ENCODE measurements around the gene PPARG.
"Not testable (repeated sequence)": the region's sequence is repeated elsewhere in the genome, so short reads cannot be mapped to it uniquely, and the experiment has no call there.

The PPARG gene

DNA sequence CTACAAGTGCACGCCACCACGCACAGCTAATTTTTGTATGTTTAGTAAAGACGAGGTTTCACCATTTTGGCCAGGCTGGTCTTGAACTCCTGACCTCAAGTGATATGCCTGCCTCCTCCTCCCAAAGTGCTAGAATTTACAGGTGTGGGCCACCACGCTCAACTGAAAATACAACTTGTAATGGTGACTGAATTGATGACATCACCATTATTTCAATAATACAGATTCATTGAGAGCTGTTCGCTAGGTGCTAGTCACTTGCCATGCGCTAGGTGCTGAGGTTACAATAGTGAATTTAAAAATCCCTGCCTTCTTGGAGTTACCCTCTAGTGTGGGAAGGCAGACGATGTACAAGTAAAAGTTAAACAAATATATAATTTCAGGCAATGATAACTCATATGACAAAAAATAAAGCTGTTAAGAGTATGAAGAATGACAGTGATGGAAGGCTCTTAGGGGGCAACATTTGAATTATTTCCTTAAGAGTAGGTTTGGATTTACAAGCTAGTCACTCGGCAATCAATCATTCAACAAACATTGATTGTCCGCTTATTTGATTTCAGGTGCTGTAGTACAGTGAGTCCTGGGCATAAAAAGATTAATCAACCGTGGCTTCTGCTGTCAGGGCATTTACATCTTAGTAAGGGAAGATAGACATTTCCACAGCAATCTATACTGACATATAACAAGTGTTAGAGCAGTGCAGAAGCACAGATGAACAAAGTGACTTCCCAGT is 9.1 kb upstream of the PPARG start:
- no peak for DNase-seq (ENCODE audit: low read depth)

DNA sequence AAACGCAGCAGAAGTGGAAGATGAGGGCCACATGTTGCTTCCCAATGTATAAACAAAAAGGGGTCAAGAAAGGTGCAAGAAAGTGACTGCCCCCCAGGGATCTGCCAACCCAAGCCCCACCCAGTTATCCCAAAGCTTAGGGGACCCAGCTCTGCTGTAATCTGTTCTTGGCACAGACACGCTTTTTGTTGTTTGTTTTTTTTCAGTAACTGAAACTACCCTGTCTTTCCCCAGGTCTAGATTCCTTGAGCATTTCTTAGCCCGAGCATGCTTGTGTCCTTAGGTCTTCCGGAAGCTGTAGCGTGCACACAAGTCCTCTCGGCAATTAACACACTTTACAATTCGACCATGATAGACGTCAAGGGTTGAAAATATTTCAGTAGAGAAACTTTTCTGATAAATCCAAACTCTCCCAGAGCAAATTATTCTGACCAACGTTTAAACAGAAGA is 8.5 kb upstream of the PPARG start:
- no peak for DNase-seq (ENCODE audit: low read depth)

DNA sequence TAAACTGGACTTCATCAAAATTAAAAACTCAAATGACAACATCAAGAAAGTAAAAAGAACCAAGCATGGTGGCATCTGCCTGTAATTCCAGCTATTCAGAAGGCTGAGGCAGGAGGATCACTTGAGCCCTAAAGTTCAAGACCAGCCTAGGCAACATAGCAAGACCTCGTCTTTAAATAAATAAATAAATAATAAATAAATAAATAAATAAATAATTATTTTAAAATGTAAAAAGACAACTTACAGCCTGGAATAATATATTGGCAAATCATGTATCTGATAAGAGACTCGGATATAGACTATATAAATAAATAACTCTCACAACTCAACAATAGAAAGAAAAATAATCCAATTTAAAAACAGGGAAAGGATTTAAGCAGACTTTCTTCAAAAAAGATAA is 4.3 kb upstream of the PPARG start:
- no peak for DNase-seq (ENCODE audit: low read depth)

DNA sequence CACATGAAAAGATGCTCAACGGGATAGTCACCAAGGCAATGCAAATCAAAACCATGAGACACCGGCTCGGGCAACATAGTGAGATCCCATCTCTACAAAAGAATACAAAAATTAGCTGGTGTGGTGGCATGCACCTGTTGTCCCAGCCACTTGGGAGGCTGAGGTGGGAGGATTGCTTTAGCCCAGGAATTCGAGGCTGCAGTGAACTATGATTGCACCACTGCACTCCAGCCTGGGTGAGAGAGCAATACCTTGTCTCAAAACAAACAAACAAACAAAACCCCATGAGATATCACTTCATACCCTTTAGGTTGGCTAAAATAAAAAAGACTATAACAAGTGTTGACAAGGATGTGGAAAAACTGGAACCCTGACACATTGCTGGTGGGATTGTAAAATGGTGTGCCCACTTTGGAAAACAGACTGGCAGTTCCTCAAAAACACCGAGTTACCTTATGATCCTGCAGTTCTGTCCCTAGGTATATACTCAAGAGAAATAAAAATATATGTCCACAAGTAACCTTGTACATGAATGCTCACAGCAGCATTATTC is 3.8 kb upstream of the PPARG start:
- no peak for DNase-seq (ENCODE audit: low read depth)

DNA sequence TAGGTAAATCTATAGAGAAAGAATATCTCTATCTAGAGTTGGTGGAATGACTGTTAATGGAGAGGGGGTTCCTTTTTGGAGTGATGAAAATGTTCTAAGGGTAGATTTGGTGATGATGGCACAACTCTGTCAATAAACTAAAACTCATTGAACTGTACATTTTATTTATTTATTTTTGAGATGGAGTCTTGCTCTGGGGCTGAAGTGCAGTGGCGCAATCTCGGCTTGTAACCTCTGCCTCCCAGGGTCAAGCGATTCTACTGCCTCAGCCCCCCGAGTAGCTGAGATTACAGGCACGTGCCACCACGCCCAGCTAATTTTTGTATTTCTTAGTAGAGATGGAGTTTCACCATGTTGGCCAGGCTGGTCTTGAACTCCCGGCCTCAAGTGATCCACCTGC is 3.1 kb upstream of the PPARG start:
- not testable (repeated sequence) for DNase-seq (ENCODE audit: low read depth)

DNA sequence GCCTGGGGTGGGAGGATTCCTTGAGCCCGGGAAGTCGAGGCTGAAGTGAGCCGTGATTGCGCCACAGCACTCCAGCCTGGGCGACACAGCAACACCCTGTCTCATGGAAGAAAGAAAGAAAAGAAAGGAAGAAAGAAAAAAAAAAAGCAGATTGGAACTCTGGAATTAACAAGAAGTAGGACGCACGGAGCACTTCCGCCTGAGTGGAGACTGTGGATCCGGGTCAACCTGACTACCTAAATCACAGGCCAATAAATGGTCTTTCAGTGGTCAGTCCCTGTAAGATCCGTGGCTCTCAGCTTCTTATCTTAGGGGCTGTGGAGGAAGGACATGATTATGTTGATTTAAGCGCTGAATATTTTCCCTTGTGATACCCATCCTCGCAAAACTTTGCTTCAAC is 2.4 kb upstream of the PPARG start:
- no peak for DNase-seq (ENCODE audit: low read depth)

DNA sequence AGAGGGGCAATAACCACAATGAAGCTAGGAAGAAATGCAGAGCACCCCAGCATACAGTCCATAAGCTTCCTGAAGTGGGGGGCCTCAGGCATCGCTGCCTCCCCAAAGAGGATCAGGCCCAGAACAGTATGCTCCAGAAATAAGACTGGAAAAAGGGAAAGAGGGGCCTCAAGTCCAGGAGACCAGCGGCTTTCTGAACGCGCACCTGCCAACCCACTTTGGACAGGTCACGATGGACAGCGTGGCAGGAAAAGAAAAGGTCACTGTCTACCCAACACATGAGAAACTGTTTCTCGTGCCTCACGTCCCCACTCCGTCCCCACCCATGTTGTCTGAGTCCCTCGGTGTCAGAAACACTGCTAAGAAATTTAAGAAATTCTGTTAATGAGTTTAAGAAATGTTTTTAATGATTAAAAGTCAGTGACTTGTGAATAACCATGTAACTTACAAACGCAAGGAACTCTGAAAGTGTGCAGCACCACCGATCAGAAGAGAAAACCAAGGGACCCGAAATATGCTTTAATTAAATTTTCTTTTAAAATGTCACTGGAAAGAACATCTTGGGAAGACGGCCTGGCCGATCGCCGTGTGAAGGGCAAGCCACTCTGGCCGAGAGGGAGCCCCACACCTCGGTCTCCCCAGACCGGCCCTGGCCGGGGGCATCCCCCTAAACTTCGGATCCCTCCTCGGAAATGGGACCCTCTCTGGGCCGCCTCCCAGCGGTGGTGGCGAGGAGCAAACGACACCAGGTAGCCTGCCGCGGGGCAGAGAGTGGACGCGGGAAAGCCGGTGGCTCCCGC is 1.7 kb upstream of the PPARG start:
- DNase-seq (ENCODE audit: low read depth) = no peak

DNA sequence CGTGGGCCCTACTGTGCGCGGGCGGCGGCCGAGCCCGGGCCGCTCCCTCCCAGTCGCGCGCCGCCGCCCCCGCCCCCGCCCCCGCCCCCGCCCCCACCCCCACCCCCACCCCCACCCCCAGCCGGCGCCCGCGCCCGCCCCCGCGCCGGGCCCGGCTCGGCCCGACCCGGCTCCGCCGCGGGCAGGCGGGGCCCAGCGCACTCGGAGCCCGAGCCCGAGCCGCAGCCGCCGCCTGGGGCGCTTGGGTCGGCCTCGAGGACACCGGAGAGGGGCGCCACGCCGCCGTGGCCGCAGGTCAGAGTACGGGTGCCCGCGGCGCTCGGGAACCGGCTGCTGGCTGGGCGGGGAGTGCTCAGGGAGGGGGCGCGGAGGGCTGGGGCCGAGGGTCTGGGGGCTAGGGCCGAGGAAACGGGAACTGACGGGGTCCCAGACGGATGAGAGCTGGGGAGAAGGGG is 1.1 kb upstream of the PPARG start:
- no peak for DNase-seq (ENCODE audit: low read depth)

DNA sequence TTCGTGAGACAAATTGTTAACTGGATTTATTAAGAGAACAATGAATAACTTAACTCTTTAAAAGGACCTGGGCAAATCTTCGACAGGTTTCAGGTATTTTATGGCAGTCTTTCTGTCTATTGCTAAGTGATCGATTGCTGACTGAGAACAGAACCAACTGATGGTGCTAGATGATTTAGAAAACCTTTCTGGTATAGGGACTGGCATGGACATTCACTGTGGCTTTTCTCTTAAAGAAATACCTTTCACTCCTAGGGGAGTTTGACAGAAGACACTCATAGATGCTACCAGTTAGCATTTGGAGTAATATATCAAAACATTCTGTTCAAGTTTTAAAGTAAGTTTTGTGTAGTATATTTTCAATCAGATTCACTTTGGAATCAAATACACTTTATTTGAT is 654 bp downstream of the PPARG start:
- DNase-seq (ENCODE audit: low read depth) = no peak

DNA sequence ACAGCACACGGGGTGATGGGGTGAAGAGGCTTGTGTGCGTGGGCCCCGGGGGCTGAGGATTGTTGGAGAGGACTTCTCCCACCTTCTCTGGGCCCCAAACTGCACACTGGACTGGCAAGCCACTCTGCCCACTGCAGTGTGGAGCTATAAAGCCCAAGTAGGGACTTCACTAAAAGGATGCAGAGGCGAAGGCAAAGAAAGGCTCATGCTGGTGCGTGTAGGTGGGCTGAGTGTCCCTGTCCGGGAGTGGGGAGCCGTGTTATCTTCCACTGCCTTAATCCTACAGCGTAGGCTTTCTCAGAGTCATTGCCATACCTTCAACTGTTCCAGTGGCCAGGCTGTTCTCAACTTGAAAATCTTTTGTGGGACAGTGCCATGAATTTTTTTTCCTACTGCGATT is 3.9 kb downstream of the PPARG start:
- no peak for DNase-seq (ENCODE audit: low read depth)

DNA sequence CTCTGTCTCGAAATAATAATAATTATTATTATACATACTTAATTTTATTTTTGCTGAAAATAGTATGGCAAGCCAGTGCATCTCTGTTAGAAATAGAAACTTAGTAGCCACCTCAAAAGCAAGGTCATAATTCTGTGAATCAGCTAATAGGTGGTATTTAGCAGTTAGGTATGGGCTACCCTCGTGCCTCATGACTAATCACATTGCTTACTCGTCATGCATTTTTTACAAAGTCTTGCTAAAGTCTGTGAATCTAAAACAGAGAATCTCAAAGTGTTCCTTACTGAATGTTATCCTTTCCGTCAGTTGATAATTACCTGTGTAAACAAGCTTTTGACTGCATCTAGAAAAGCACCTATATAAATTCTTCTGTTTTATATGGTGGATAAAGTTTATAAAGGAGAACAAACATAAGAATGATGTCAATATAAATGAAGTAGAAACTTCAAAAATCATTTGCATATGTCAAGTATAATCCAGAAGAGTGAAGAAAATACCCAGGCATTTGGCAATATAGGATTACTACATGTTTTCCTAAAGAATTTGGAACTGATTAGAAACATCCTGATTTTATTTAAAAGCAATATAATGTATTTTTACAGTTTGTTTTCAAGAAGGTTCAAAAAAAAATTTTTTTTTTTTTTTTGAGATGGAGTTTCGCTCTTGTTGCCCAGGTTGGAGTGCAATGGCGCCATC is 6.2 kb downstream of the PPARG start:
- no peak for DNase-seq (ENCODE audit: low read depth)

DNA sequence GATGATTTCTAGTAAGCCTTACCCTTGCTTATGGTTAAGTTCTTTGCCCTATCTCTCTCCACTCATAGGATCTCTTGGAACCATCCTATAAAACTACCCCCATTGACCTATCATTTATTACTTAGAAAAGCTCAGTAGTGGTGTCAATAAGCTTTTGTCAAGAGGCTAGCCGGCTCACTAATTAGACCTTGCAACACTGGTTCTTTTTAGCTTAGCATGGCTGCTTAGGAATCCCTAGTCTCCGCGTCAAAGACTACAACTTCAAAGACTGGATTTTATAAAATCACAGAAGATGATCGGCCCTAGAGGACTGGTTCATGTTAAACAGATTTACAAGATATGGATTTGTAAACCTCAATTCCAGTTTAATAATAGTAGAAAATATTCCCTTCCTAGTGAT is 7.6 kb downstream of the PPARG start:
- no peak for DNase-seq (ENCODE audit: low read depth)

DNA sequence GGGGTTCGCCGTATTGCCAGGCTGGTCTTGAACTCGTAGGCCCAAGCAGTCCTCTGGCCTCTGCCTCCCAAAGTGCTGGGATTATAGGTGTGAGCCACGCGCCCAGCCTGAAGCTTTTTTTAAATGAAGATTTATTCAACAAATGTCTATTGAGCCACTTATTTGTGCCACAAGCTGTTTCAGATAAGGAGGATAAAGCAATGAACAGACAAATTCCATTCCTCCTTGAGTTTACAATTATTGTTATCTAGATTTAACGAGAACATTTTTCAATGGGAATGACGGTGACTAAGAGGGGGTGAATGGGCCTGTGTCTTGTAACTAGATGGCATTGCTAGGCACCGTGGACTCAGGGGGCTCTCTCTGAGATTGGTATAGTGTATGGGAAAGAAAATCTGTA is 10.2 kb downstream of the PPARG start:
- DNase-seq (ENCODE audit: low read depth) = no peak

DNA sequence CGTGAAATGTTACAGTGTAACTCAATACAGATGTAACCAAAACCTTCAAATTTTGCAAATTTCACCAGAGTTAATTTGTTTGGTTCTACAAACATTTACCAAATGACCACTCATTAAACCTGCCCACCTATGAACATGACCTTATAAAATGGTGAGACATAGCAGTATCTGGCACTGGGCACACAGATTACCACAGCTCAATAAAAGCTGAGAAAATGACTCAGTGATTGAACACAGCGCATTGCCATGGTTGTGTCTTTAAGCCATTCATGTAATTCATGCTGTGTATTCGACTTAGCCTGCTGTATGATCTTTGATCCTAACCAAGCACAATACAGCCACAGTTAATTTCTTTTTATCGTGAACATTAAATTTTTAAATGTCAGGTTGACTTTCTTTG is 11.3 kb downstream of the PPARG start:
- no peak for DNase-seq (ENCODE audit: low read depth)

DNA sequence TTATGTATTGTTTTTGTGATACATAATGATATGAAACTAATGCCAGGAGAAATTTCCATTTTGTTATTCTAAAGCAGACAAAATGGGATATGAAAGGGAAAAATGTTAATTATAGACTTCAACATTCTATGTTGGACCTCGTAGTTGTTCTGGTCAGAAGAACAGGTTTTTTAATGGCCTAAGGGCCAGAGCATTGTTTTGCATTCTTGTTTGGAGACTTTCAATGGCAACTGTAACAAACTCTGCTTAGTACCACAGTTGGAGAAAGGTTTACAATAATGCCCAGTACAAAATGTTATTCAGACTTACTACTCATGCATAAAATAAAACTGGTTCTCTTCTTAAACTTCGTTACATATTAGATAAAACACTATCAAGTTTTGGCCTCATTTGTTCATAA is 12.2 kb downstream of the PPARG start:
- DNase-seq (ENCODE audit: low read depth) = no peak

DNA sequence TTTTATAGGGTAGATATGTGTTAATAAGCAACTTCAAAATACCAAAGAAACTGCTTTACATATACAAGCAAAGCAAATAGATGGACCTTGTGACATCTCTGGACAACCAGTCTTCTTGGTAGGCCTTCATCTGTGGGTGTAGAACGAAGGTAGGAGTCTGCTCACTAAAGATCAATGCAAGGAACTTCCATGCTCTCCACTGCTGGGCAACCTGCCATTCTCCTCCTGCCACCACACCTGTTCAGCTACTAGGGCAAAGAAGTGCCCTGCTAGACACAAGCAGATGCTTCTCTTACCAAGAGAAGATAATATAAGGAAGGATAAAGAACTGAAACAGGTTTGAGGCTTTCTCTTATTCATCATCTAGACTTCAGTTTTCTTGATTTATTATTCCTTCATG is 12.6 kb downstream of the PPARG start:
- DNase-seq (ENCODE audit: low read depth) = no peak

DNA sequence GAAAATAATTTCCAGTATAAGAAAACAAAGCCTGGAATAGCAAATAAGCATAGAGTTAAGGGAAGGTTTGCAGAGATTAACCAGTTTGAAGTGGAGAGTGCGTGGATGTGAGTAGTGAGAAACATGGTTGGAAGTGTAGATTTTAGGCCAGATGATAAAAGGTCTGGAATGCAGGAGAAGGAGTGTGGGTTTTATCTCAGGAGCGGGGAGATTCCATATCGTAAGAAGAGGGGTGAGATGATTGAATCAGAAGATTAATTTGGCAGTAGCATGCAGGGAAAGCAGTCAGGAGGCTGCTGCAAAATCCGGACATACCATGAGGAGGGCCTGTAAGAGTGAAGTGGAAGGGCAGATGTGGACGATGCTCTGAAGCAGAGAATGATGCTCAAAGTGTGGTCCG is 13.7 kb downstream of the PPARG start:
- DNase-seq (ENCODE audit: low read depth) = no peak

DNA sequence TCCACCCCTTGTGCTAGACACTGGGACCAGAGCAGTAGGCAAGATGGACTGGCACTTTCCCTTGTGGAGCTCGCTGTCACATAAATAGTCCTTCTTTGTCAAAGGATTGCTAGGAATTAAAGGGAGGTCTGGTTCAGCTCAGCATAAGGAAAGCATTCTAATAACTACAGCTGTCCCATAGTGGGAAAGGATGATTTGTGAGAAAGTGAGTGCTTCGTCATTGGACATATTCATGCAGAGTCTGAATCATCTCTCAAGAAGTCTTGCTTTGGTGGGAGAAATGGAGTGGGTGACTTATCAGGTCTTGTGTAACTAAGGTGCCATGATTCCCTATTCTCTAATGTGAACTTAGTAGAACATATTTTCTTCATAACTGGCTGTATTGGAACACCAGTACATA is 14.7 kb downstream of the PPARG start:
- DNase-seq (ENCODE audit: low read depth) = peak; percentile 82

DNA sequence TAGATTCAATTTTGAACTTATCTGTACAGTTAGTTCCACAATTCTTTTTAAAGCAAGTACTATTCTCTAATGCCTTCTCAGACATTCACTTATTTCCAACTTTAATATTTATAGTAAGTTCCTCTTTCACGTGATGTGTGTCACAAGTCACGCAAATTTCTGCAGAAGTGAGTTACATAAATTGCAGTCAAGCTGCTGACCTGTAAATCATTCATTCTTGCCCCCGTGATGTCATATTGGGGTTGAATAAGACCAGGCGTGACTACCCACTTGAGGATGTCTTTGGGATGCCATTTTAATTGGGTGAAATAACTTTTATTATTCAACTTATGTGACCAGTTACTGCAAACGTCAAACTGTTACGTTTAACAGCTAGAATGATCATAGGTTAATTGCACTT is 15.1 kb downstream of the PPARG start:
- DNase-seq (ENCODE audit: low read depth) = no peak

DNA sequence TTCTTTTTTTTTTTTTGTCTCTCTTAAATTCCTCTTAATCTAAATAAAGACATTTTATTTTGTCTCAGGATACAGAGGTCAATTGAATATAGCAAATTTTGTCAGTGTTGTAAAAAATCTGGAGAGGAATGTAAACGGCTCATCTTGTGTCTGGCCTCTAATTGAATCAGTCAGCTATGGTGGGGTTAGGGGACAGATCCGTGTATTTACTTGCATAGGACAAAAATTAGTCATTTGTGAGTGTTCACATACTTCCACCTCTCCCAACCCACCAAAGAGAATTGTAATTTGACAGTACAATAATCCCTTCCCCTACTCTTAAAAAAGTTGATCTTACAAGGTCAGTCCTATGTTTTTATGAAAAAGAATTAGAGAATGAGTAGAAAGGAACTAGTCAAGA is 18.3 kb downstream of the PPARG start:
- DNase-seq (ENCODE audit: low read depth) = no peak

DNA sequence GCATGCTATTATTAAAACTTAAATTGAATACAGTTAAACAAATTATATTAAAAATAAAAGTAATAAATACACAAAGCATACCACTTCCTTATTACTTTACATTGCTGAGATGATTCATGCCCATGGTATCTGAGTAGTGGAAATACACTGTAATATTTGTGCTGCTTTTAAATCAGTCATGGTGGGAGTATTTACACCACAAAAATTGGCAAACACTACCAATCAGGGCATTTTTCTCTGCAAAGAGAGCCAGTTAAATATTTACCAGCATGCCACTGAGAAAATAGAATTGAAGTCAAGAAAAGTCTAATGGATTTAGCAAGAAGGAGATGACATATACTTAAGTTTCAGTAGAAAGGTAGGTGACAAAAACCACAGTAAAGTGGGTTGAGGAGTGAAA is 19.6 kb downstream of the PPARG start:
- DNase-seq (ENCODE audit: low read depth) = peak; percentile 64

DNA sequence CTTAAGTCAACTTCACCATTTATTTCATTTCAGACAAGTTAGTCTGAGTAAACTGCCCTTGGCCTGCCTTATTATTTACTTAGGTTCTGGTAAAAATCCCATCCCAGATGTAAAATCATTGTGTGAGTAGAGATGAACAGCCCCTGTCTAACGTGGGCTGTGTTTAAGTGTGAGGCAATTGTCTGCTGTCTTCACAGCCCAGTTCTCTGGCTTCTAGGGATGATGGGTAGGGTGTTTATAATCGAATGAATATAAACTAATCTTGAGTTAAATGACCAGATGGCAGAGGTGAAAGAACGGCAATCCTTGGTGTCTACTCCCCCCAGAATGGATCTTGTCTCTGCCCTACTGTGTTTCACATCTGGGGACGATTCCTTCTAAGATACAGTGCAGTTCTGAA is 20.8 kb downstream of the PPARG start:
- no peak for DNase-seq (ENCODE audit: low read depth)

DNA sequence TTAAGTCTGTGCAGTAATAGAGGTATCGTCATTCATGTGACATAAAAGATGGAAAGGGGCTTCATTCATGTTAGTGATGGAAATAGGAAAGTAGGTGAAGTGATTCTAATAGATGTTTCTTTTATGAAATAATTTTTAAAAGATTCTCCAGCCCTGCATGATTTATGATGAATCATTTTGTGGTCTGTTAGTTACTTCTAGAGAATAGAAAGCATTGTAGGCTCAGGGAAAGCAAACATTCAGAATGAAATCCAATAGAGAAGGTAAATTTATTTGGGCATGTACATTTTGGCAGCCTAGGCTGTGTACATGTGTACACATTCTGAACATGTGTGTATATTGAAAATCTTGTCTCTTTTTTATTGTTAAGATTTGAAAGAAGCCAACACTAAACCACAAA is 23.1 kb downstream of the PPARG start:
- DNase-seq (ENCODE audit: low read depth) = no peak

All from GM04503 (cell line).